Lower lobe of right lung (tissue), 2 donors: Measurements from ENCODE around the gene RAMP1. TPM values are rescaled to one million over a fixed set of nuclear protein-coding genes. Genes with fewer than 3 reads are reported as not detected.

Source experiments
- ATAC-seq, 2 donors: fragments of 200-7000 bp; cut with Tn5 transposase; one replicate each; pipeline ENCODE4 v1.9.1; 2020 to 2022; ENCODE audit warnings: mild to moderate bottlenecking in 2 of 2, moderate library complexity in 2 of 2
- DNase-seq: peaks from one replicate; pipeline ENCODE4 v3.0.0-alpha.2; 2020
- H3K27ac ChIP-seq: fragments of 200-600 bp; one replicate; pipeline ENCODE4 v1.8.0; 2022
- H3K27me3 ChIP-seq: fragments of 200-600 bp; one replicate; pipeline ENCODE4 v1.8.0; 2022; ENCODE audit warnings: low read depth
- H3K36me3 ChIP-seq: fragments of 200-600 bp; one replicate; pipeline ENCODE4 v1.8.0; 2022; ENCODE audit warnings: mild to moderate bottlenecking
- H3K4me1 ChIP-seq: fragments of 200-600 bp; one replicate; pipeline ENCODE4 v1.8.0; 2022
- H3K4me3 ChIP-seq: fragments of 200-600 bp; one replicate; pipeline ENCODE4 v1.8.0; 2022; ENCODE audit warnings: mild to moderate bottlenecking
- H3K9me3 ChIP-seq: fragments of 200-600 bp; one replicate; pipeline ENCODE4 v1.8.0; 2022
- CTCF ChIP-seq: fragments of 200-600 bp; IDR thresholded peaks from one replicate; pipeline ENCODE4 v1.8.0; 2022; ENCODE audit warnings: antibody characterized with exemption, mild to moderate bottlenecking
- intact Hi-C: fragments of 100-400 bp; cut with DNase I; formaldehyde crosslinking; loops from one replicate; pipeline ENCODE4 v1.11.0; 2022
- total RNA-seq: library from RNA; stranded (reverse); fragmentation: NEBNext Ultra II Directional; extraction: Animal tissue kit (Norgen Biotek cat#: 25700); gene quantifications from one replicate; pipeline ENCODE4 v1.2.1, GENCODE V29; 2021
- donor health status: DM: no; HTN: yes; CAD: no; lungs with severe emphysema.

Gene RAMP1
- total RNA-seq, 1 donor from 2014 or later: 5.1 TPM

- ATAC-seq: no peak
- Histone ChIP-seq H3K9me3 (no peaks in the 10 kb centered on the region), H3K4me1 (peaks cover 10% of the 10 kb centered on the region)
Measured at GRCh38 chr2:237952851-237953250, 93.4 kb downstream of the RAMP1 start.

GRCh38 chr2:237955640-237956401 is 96.4 kb downstream of the RAMP1 start:
- ATAC-seq: peak in 1 of 2 donors; percentile 45
- H3K4me3 ChIP-seq: peak overlapping the region; percentile 37
- DNase-seq: no peak

More at GRCh38 chr2:237952851-237953250, 93.4 kb downstream of the RAMP1 start:
- H3K27ac ChIP-seq: no peak overlapping the region
- TF ChIP-seq CTCF: no peak
- H3K27me3 ChIP-seq: peaks cover 30% of the 10 kb centered on the region
- intact Hi-C loops: no loop called here
- H3K4me3 ChIP-seq: no peak overlapping the region
- DNase-seq: no peak
- no peaks in the 10 kb centered on the region for H3K36me3 ChIP-seq

GRCh38 chr2:237956402-237956736 is 96.9 kb downstream of the RAMP1 start:
- DNase-seq (no peak), ATAC-seq (peak in 1 of 2 donors; percentile 29)
- Histone ChIP-seq H3K4me3 (peak overlapping the region; percentile 37), H3K27me3 (peaks cover 30% of the 10 kb centered on the region), H3K4me1 (peaks cover 10% of the 10 kb centered on the region), H3K27ac (no peak overlapping the region), H3K36me3 (no peaks in the 10 kb centered on the region), H3K9me3 (no peaks in the 10 kb centered on the region)
- no peak for TF ChIP-seq CTCF
- intact Hi-C loops: no loop called here

More at GRCh38 chr2:237955640-237956401, 96.4 kb downstream of the RAMP1 start:
- Histone ChIP-seq H3K9me3 (no peaks in the 10 kb centered on the region), H3K27me3 (peaks cover 30% of the 10 kb centered on the region), H3K27ac (no peak overlapping the region), H3K4me1 (peaks cover 10% of the 10 kb centered on the region), H3K36me3 (no peaks in the 10 kb centered on the region)
- intact Hi-C loops: no loop called here
- TF ChIP-seq CTCF: no peak

- H3K4me1 ChIP-seq: peaks cover 6% of the 10 kb centered on the region
- DNase-seq (no peak), ATAC-seq (no peak)
- H3K27ac ChIP-seq: no peak overlapping the region
- peaks cover 2% of the 10 kb centered on the region for H3K27me3 ChIP-seq
- peaks cover 12% of the 10 kb centered on the region for H3K9me3 ChIP-seq
- H3K36me3 ChIP-seq: no peaks in the 10 kb centered on the region
- intact Hi-C loops: no loop called here
- TF ChIP-seq CTCF: no peak
- no peak overlapping the region for H3K4me3 ChIP-seq
Measured at GRCh38 chr2:237961637-237962036, 102.2 kb downstream of the RAMP1 start.

Other genes starting within 250 kb of the RAMP1 start
- 180 TPM for gene LRRFIP1, start 232.0 kb upstream of the RAMP1 start, total RNA-seq
- gene RBM44, start 60.8 kb upstream of the RAMP1 start, total RNA-seq: 0.59 TPM
- 59.5 TPM for gene UBE2F, start 107.4 kb downstream of the RAMP1 start, total RNA-seq
- gene SCLY, start 201.4 kb downstream of the RAMP1 start, total RNA-seq: 12.4 TPM
- 0.09 TPM for gene ESPNL, start 240.7 kb downstream of the RAMP1 start, total RNA-seq